Left cardiac atrium (tissue), 4 donors: ENCODE measurements around the gene GTF3C5. TPM values are rescaled to one million over a fixed set of nuclear protein-coding genes. Genes with fewer than 3 reads are reported as not detected.
"Not testable (repeated sequence)": the region's sequence is repeated elsewhere in the genome, so short reads cannot be mapped to it uniquely, and the experiment has no call there.

Source experiments
- ATAC-seq, 2 donors: fragments of 200-7000 bp; cut with Tn5 transposase; one replicate each; pipeline ENCODE4 v1.9.1; 2020; ENCODE audit warnings: mild to moderate bottlenecking in 2 of 2, moderate library complexity in 2 of 2
- DNase-seq: peaks from one replicate; pipeline ENCODE4 v3.0.0-alpha.2; 2020
- intact Hi-C, 2 donors: fragments of 100-400 bp; cut with DNase I; formaldehyde crosslinking; loops; one replicate each; pipeline versions ENCODE4 v1.14.1 to v1.15.1; 2022 to 2023
- total RNA-seq, 2 donors: library from RNA; stranded (reverse); fragmentation: NEBNext Ultra II Directional; extraction: Animal tissue kit (Norgen Biotek cat#: 25700); gene quantifications; one replicate each; pipeline ENCODE4 v1.2.1, GENCODE V29; 2021
- donor health status: DM: no; HTN: yes; CAD: no.
- donor health status: DM: no; HTN: yes; CAD: no; lungs with severe emphysema.
- donor health status: DM: yes; HTN: yes; CAD: no.
- donor health status: Dilated cardiomyopathy.

Gene GTF3C5
- total RNA-seq, 2 donors from 2014 or later = 30.9 to 35.2 TPM

GRCh38 chr9:133046900-133047295 is 16.1 kb downstream of the GTF3C5 start:
- ATAC-seq (no peak), DNase-seq (no peak)
- intact Hi-C loops = loop anchor here in 1 of 2 donors (10.0 kb wide), 1 partner anchor 98 kb away; no protein-coding TSS in a partner anchor

- DNase-seq (no peak), ATAC-seq (peak in 1 of 2 donors; percentile 14)
- intact Hi-C loops = loop anchor here in 1 of 2 donors (10.0 kb wide), 1 partner anchor 96 kb away; no protein-coding TSS in a partner anchor
Measured at GRCh38 chr9:133048595-133048994, 17.8 kb downstream of the GTF3C5 start.

GRCh38 chr9:133049043-133049442 is 18.2 kb downstream of the GTF3C5 start:
- ATAC-seq (no peak), DNase-seq (no peak)
- intact Hi-C loops = loop anchor here in 1 of 2 donors (10.0 kb wide), 1 partner anchor 96 kb away; no protein-coding TSS in a partner anchor

GRCh38 chr9:133050142-133050541 is 19.3 kb downstream of the GTF3C5 start:
- ATAC-seq = no peak
- no peak for DNase-seq
- intact Hi-C loops = loop anchor here in 1 of 2 donors (5.0 kb wide), 1 partner anchor 97 kb away; no protein-coding TSS in a partner anchor

- intact Hi-C loops = loop anchor here in 1 of 2 donors (5.0 kb wide), 1 partner anchor 97 kb away; no protein-coding TSS in a partner anchor
- DNase-seq = no peak
- no peak for ATAC-seq
Measured at GRCh38 chr9:133050781-133051180, 20.0 kb downstream of the GTF3C5 start.

- no peak for DNase-seq
- intact Hi-C loops = loop anchor here in 1 of 2 donors (5.0 kb wide), 1 partner anchor 96 kb away; no protein-coding TSS in a partner anchor
- no peak for ATAC-seq
Measured at GRCh38 chr9:133051281-133051900, 20.6 kb downstream of the GTF3C5 start.

- ATAC-seq (no peak), DNase-seq (no peak)
- intact Hi-C loops = loop anchor here in 1 of 2 donors (5.0 kb wide), 1 partner anchor 95 kb away; no protein-coding TSS in a partner anchor
Measured at GRCh38 chr9:133051966-133052539, 21.3 kb downstream of the GTF3C5 start.

- peak; percentile 43 to 52 for ATAC-seq
- intact Hi-C loops = loop anchor here in 1 of 2 donors (5.0 kb wide), 1 partner anchor 93 kb away; no protein-coding TSS in a partner anchor
- peak; percentile 35 for DNase-seq
Measured at GRCh38 chr9:133054194-133054890, 23.5 kb downstream of the GTF3C5 start.

- DNase-seq (peak; percentile 76), ATAC-seq (peak; percentile 81 to 93)
- intact Hi-C loops = loop anchor here in 1 of 2 donors (5.0 kb wide), 1 partner anchor 92 kb away; no protein-coding TSS in a partner anchor
Measured at GRCh38 chr9:133054966-133055365, 24.2 kb downstream of the GTF3C5 start.

GRCh38 chr9:133055788-133056420 is 25.1 kb downstream of the GTF3C5 start:
- ATAC-seq = no peak
- no peak for DNase-seq
- intact Hi-C loops = no loop called here

GRCh38 chr9:133056533-133056932 is 25.7 kb downstream of the GTF3C5 start:
- DNase-seq (no peak), ATAC-seq (no peak)
- intact Hi-C loops = no loop called here

- DNase-seq = no peak
- ATAC-seq = no peak
- intact Hi-C loops = no loop called here
Measured at GRCh38 chr9:133057006-133057405, 26.2 kb downstream of the GTF3C5 start.

GRCh38 chr9:133057553-133057952 is 26.8 kb downstream of the GTF3C5 start:
- no peak for DNase-seq
- intact Hi-C loops = no loop called here
- ATAC-seq = no peak

- no peak for ATAC-seq
- DNase-seq = no peak
- intact Hi-C loops = no loop called here
Measured at GRCh38 chr9:133058071-133058470, 27.3 kb downstream of the GTF3C5 start.

- no peak for ATAC-seq
- no peak for DNase-seq
- intact Hi-C loops = no loop called here
Measured at GRCh38 chr9:133058550-133059320, 27.9 kb downstream of the GTF3C5 start.

- ATAC-seq (no peak), DNase-seq (no peak)
- intact Hi-C loops = no loop called here
Measured at GRCh38 chr9:133059623-133060022, 28.8 kb downstream of the GTF3C5 start.

GRCh38 chr9:133060417-133060841 is 29.6 kb downstream of the GTF3C5 start:
- no peak for DNase-seq
- ATAC-seq = peak in 1 of 2 donors; percentile 4
- intact Hi-C loops = no loop called here

GRCh38 chr9:133061019-133061763 is 30.4 kb downstream of the GTF3C5 start:
- ATAC-seq = peak; percentile 48 to 67
- intact Hi-C loops, DNase-seq: not testable (repeated sequence)
